ENCODE results near the gene SH3BP5. TPM values are rescaled to one million over a fixed set of nuclear protein-coding genes. Genes with fewer than 3 reads are reported as not detected.

Gene SH3BP5
- total RNA-seq, 2 experiments from 2014 or later: 39.0 to 40.9 TPM

- H3K36me3 Mint-ChIP-seq (ENCODE audit: low read depth): peaks cover 45% of the 10 kb centered on the region
Measured at GRCh38 chr3:15331072-15331605, 1.2 kb downstream of the SH3BP5 start.

GRCh38 chr3:15330031-15330596, 2.3 kb downstream of the SH3BP5 start:
- Mint-ChIP-seq H3K4me3 (peak overlapping the region; percentile 85), H3K36me3 (ENCODE audit: low read depth) (peaks cover 51% of the 10 kb centered on the region), H3K27ac (no peak overlapping the region), H3K4me1 (peaks cover 72% of the 10 kb centered on the region), H3K27me3 (no peaks in the 10 kb centered on the region), H3K9me3 (no peaks in the 10 kb centered on the region)
- ChIA-PET CTCF (interaction anchor here (0.6 to 11.2 kb wide), 9 partner anchors 10 to 211 kb away, joined by 3 to 209 read pairs (median 4); no protein-coding TSS in a partner anchor), POLR2A (interaction anchor here (0.6 to 6.0 kb wide), 10 partner anchors 12 to 62 kb away, joined by 3 to 33 read pairs (median 4); no protein-coding TSS in a partner anchor)
- DNase-seq: no peak

More at GRCh38 chr3:15331072-15331605, 1.2 kb downstream of the SH3BP5 start:
- Mint-ChIP-seq H3K4me3 (peak overlapping the region; percentile 85), H3K27me3 (no peaks in the 10 kb centered on the region), H3K9me3 (no peaks in the 10 kb centered on the region), H3K4me1 (peaks cover 66% of the 10 kb centered on the region), H3K27ac (peak overlapping the region; percentile 48)
- no peak for DNase-seq
- CTCF ChIA-PET: interaction anchor here (0.6 to 11.2 kb wide), 9 partner anchors 10 to 212 kb away, joined by 3 to 209 read pairs (median 4); no protein-coding TSS in a partner anchor
- POLR2A ChIA-PET: interaction anchor here (0.9 to 6.0 kb wide), 10 partner anchors 13 to 85 kb away, joined by 3 to 33 read pairs (median 4); no protein-coding TSS in a partner anchor

GRCh38 chr3:15329046-15330005, 3.1 kb downstream of the SH3BP5 start:
- peak overlapping the region; percentile 19 for H3K27ac Mint-ChIP-seq
- no peaks in the 10 kb centered on the region for H3K9me3 Mint-ChIP-seq
- peaks cover 58% of the 10 kb centered on the region for H3K36me3 Mint-ChIP-seq (ENCODE audit: low read depth)
- ChIA-PET CTCF (interaction anchor here (1.1 to 11.2 kb wide), 7 partner anchors 11 to 61 kb away, joined by 3 to 209 read pairs (median 4); no protein-coding TSS in a partner anchor), POLR2A (interaction anchor here (0.6 to 6.0 kb wide), 6 partner anchors 19 to 62 kb away, joined by 3 to 33 read pairs (median 10); no protein-coding TSS in a partner anchor)
- H3K4me1 Mint-ChIP-seq: peaks cover 75% of the 10 kb centered on the region
- no peaks in the 10 kb centered on the region for H3K27me3 Mint-ChIP-seq
- no peak overlapping the region for H3K4me3 Mint-ChIP-seq
- no peak for DNase-seq

- no peak overlapping the region for H3K4me3 Mint-ChIP-seq
- peak; percentile 40 for DNase-seq
- peak overlapping the region; percentile 41 for H3K27ac Mint-ChIP-seq
- H3K27me3 Mint-ChIP-seq: no peaks in the 10 kb centered on the region
- peaks cover 66% of the 10 kb centered on the region for H3K36me3 Mint-ChIP-seq (ENCODE audit: low read depth)
- POLR2A ChIA-PET: interaction anchor here (1.2 to 6.0 kb wide), 3 partner anchors 10 to 60 kb away, joined by 3 to 33 read pairs (median 4); no protein-coding TSS in a partner anchor
- CTCF ChIA-PET: interaction anchor here (1.1 to 11.2 kb wide), 3 partner anchors 16 to 60 kb away, joined by 3 to 209 read pairs (median 14); no protein-coding TSS in a partner anchor
- H3K4me1 Mint-ChIP-seq: peaks cover 71% of the 10 kb centered on the region
- no peaks in the 10 kb centered on the region for H3K9me3 Mint-ChIP-seq
Measured at GRCh38 chr3:15327941-15328340, 4.4 kb downstream of the SH3BP5 start.

GRCh38 chr3:15326673-15327072, 5.7 kb downstream of the SH3BP5 start:
- no peaks in the 10 kb centered on the region for H3K9me3 Mint-ChIP-seq
- peaks cover 68% of the 10 kb centered on the region for H3K4me1 Mint-ChIP-seq
- no peaks in the 10 kb centered on the region for H3K27me3 Mint-ChIP-seq

GRCh38 chr3:15326037-15326436, 6.3 kb downstream of the SH3BP5 start:
- ChIA-PET CTCF (interaction anchor here (11.2 kb wide), 1 partner anchor 58 kb away, joined by 209 read pairs; no protein-coding TSS in a partner anchor), POLR2A (interaction anchor here (1.4 to 1.5 kb wide), 2 partner anchors 15 to 19 kb away, joined by 3 to 4 read pairs; no protein-coding TSS in a partner anchor)
- peaks cover 68% of the 10 kb centered on the region for H3K36me3 Mint-ChIP-seq (ENCODE audit: low read depth)
- no peak overlapping the region for H3K27ac Mint-ChIP-seq
- H3K27me3 Mint-ChIP-seq: no peaks in the 10 kb centered on the region
- DNase-seq: no peak
- no peak overlapping the region for H3K4me3 Mint-ChIP-seq
- H3K4me1 Mint-ChIP-seq: peaks cover 68% of the 10 kb centered on the region
- no peaks in the 10 kb centered on the region for H3K9me3 Mint-ChIP-seq

More at GRCh38 chr3:15326673-15327072, 5.7 kb downstream of the SH3BP5 start:
- no peak for DNase-seq
- peaks cover 66% of the 10 kb centered on the region for H3K36me3 Mint-ChIP-seq (ENCODE audit: low read depth)
- H3K4me3 Mint-ChIP-seq: no peak overlapping the region
- H3K27ac Mint-ChIP-seq: no peak overlapping the region
- POLR2A ChIA-PET: no interaction called here
- CTCF ChIA-PET: interaction anchor here (11.2 kb wide), 1 partner anchor 59 kb away, joined by 209 read pairs; no protein-coding TSS in a partner anchor

- CTCF ChIA-PET: interaction anchor here (11.2 kb wide), 1 partner anchor 57 kb away, joined by 209 read pairs; no protein-coding TSS in a partner anchor
- no peak overlapping the region for H3K4me3 Mint-ChIP-seq
- H3K9me3 Mint-ChIP-seq: no peaks in the 10 kb centered on the region
- no peak for DNase-seq
- H3K27me3 Mint-ChIP-seq: no peaks in the 10 kb centered on the region
- H3K27ac Mint-ChIP-seq: peak overlapping the region; percentile 8
- H3K4me1 Mint-ChIP-seq: peaks cover 67% of the 10 kb centered on the region
- H3K36me3 Mint-ChIP-seq (ENCODE audit: low read depth): peaks cover 65% of the 10 kb centered on the region
- POLR2A ChIA-PET: interaction anchor here (1.4 to 2.3 kb wide), 3 partner anchors 9 to 18 kb away, joined by 3 to 6 read pairs (median 4); no protein-coding TSS in a partner anchor
Measured at GRCh38 chr3:15325228-15325627, 7.2 kb downstream of the SH3BP5 start.

- no peak for DNase-seq
- CTCF ChIA-PET: interaction anchor here (0.9 to 2.2 kb wide), 3 partner anchors 8 to 20 kb away, joined by 3 to 11 read pairs (median 4); partner anchors contain the start of gene SH3BP5
- Mint-ChIP-seq H3K27ac (no peak overlapping the region), H3K4me1 (peaks cover 67% of the 10 kb centered on the region), H3K27me3 (no peaks in the 10 kb centered on the region), H3K4me3 (no peak overlapping the region), H3K36me3 (ENCODE audit: low read depth) (peaks cover 63% of the 10 kb centered on the region), H3K9me3 (no peaks in the 10 kb centered on the region)
- POLR2A ChIA-PET: interaction anchor here (2.3 kb wide), 1 partner anchor 9 kb away, joined by 6 read pairs; no protein-coding TSS in a partner anchor
Measured at GRCh38 chr3:15324379-15324808, 8.0 kb downstream of the SH3BP5 start.

- ChIA-PET CTCF (interaction anchor here (1.1 to 2.2 kb wide), 3 partner anchors 10 to 55 kb away, joined by 3 to 11 read pairs (median 4); partner anchors contain the start of gene SH3BP5), POLR2A (interaction anchor here (2.3 kb wide), 1 partner anchor 11 kb away, joined by 6 read pairs; no protein-coding TSS in a partner anchor)
- no peak overlapping the region for H3K4me3 Mint-ChIP-seq
- no peaks in the 10 kb centered on the region for H3K27me3 Mint-ChIP-seq
- no peak for DNase-seq
- no peak overlapping the region for H3K27ac Mint-ChIP-seq
- H3K9me3 Mint-ChIP-seq: no peaks in the 10 kb centered on the region
- peaks cover 52% of the 10 kb centered on the region for H3K36me3 Mint-ChIP-seq (ENCODE audit: low read depth)
- peaks cover 62% of the 10 kb centered on the region for H3K4me1 Mint-ChIP-seq
Measured at GRCh38 chr3:15323063-15323462, 9.3 kb downstream of the SH3BP5 start.

GRCh38 chr3:15321349-15321748, 11.0 kb downstream of the SH3BP5 start:
- Mint-ChIP-seq H3K36me3 (ENCODE audit: low read depth) (peaks cover 39% of the 10 kb centered on the region), H3K4me3 (no peak overlapping the region), H3K27me3 (no peaks in the 10 kb centered on the region), H3K9me3 (no peaks in the 10 kb centered on the region), H3K27ac (no peak overlapping the region), H3K4me1 (peaks cover 62% of the 10 kb centered on the region)
- ChIA-PET CTCF (interaction anchor here (0.6 to 1.4 kb wide), 5 partner anchors 10 to 215 kb away, joined by 3 to 6 read pairs (median 3); partner anchors contain the start of gene SH3BP5), POLR2A (interaction anchor here (1.1 to 2.6 kb wide), 4 partner anchors 11 to 54 kb away, joined by 4 to 8 read pairs (median 5); partner anchors contain the start of gene SH3BP5)
- no peak for DNase-seq

- Mint-ChIP-seq H3K27ac (peak overlapping the region; percentile 19), H3K36me3 (ENCODE audit: low read depth) (peaks cover 28% of the 10 kb centered on the region), H3K4me3 (no peak overlapping the region), H3K4me1 (peaks cover 68% of the 10 kb centered on the region), H3K9me3 (no peaks in the 10 kb centered on the region), H3K27me3 (no peaks in the 10 kb centered on the region)
- no peak for DNase-seq
- ChIA-PET CTCF (interaction anchor here (1.1 to 1.5 kb wide), 4 partner anchors 13 to 52 kb away, joined by 3 to 5 read pairs (median 4); partner anchors contain the start of gene SH3BP5), POLR2A (interaction anchor here (1.2 to 2.6 kb wide), 4 partner anchors 13 to 50 kb away, joined by 3 to 8 read pairs (median 4); partner anchors contain the start of gene SH3BP5)
Measured at GRCh38 chr3:15319575-15319974, 12.8 kb downstream of the SH3BP5 start.

Measured in activated CD4-positive, alpha-beta memory T cell treated with anti-CD3 and anti-CD28 coated beads, Interleukin-2, amount 10 ng/mL, durations not matched to agents 7 days and 5 days (primary cell).